HG03571 (cell line): ENCODE data around the gene SLC5A10.

Source experiments
- ATAC-seq: cut with Tn5 transposase; IDR thresholded peaks from one replicate; pipeline ENCODE4 v1.9.1; 2021; ENCODE audit not compliant: unreplicated experiment

Gene SLC5A10

GRCh38 chr17:18963126-18964017 lies 11.4 kb downstream of the SLC5A10 start:
- no peak for ATAC-seq

GRCh38 chr17:18964018-18964351 lies 12.0 kb downstream of the SLC5A10 start:
- ATAC-seq = no peak

GRCh38 chr17:18964550-18964949 lies 12.6 kb downstream of the SLC5A10 start:
- no peak for ATAC-seq

DNA sequence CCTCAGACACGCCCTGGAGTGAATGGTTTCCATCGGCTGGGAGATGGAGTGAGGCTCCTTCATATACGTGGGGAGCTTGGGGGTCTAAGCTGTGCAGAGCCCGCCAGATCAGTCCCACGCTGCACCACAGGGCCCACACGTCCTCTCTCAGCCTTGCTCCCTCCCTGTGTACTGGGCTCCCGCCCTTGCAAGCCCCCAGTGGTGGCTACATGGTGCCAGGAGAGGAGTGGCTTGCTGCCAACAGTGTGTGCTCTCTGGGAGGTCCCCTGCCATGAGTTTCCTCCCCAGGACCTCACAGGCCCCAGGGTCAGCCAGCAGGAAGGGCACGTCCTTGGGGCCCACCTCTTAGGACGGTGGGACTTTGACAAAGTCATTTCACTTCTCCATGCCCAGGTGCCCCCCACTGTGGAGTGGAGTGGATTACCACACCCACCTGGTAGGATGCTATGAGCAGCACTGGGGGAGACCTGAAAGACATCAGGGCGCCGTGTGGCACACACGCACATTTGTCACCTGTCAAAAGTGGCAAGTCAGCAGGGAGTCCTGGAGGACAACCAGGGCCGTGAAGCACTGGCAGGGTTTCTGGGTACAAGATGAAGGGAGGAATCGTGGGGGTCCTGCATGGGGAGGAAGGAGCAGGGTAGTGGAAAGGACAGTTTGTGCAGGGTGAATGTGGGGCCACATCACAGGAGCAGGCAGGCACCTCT lies 13.7 kb downstream of the SLC5A10 start:
- no peak for ATAC-seq

DNA sequence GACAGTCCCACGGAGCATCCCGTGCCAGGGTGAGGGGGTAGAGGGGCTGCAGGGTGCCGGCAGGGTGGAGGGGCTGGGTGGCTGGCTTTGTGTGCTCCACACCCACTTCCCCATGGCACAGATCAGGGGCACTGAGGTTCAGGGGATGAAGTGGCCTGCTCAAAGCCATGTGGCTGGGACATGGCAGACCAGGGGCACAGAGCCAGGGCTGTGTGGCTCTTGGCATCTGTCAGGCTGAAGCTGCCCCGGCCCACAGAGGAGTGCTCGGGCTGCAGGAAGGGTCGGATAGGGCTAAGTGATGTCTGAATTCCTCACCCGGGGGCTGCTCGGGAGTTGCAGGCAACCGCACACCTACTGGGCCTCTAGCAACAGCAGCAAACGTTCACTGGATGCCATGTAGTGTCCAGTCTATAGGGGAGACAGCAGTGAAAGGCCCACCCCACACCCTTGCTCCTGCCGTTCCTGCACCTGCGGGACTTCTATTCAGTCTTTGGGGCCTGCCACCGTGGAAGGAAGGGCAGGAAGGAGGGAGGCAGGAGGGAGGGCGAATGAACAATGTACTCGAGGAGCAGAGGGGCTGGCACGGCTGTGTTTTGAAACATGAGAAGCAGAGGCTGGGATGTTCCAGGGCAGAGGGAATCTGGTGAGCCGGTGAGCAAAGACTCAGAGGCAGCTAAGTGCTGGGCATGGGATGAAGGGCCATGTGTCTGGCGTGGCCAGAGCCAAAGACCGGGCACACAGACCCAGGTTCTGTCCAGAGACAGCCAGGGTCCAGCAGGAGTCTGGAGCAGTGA lies 15.1 kb downstream of the SLC5A10 start:
- no peak for ATAC-seq

GRCh38 chr17:18967916-18968315 lies 16.0 kb downstream of the SLC5A10 start:
- ATAC-seq = no peak

DNA sequence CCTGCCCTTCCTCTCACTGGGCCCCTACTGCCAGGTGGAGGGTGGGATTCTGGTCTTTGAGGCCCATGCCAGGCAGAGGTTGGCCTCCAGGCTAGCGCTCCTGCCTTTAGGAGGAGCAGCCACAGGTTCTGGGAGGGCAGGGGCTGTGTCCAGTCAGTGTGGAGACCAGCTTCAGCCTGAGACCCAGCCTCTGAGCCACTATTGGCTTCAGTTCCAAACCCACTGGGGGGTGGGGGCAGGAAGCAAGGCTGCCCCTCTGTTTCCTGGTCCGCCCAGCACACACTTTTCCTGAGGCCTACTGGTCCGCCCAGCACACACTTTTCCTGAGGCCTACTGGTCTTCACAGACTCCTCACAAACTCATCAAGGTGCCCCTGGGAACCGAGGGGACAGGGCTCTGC lies 16.4 kb downstream of the SLC5A10 start:
- no peak for ATAC-seq

DNA sequence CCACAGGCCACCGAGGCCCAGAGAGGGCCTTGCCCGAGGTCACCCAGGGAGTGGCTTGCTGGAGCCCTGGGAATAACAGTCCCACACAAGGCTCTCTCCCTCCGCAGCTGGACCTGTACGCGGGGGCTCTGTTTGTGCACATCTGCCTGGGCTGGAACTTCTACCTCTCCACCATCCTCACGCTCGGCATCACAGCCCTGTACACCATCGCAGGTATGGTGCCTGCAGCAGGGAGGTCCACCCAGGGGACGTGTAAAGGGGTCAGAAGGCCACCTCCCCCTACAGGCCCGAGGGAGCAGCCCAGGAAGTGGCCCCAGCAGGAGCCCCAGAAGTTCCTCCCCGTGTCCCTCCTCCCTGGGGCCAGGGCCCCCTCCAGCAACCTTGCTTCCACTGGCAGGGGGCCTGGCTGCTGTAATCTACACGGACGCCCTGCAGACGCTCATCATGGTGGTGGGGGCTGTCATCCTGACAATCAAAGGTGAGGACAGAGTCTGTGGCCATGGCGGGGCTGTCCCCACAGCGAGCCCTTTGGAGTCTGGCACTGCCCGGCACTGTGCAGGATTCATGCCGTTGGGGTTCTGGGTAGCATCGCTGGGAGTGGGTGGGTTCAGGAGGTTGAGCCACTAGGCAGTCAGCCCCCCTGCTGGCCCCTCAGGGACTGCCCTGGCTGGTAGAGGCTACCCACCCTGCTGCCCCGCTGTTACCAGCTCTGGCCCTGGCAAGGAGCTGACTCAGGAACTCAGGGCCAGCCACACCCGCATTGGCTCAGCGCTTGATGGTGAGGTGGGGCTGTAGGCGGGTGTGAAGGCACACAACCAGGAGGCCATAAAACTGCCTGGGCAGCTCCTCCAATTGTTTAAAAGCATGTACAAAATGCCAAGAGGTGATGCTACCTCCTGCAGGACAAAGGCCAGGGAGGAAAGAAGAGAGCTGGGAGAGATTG lies 17.3 kb downstream of the SLC5A10 start:
- ATAC-seq = no peak

GRCh38 chr17:18970582-18971480 lies 18.9 kb downstream of the SLC5A10 start:
- no peak for ATAC-seq

DNA sequence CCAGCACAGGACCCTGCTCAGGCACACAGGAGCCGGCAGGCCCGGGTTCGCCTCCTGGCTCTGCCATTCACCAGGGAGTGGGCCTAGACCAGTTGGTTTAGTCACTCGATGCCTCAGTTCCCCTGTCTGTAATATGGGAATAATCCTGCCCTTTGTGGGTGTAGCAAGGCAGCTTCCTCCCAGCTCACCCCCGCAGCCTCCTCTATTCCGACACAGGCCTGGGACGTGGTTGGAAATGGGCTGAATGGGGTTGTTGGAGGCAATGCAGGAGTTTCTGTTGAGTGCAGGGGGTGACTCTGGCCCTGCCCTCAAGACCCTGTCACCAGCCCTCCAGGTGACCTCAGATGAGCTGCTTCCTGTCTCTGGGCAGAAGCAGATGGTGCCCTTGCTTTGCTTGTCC lies 19.8 kb downstream of the SLC5A10 start:
- ATAC-seq = no peak

GRCh38 chr17:18974407-18975149 lies 22.6 kb downstream of the SLC5A10 start:
- no peak for ATAC-seq

GRCh38 chr17:18975597-18975996 lies 23.6 kb downstream of the SLC5A10 start:
- ATAC-seq = no peak

- no peak for ATAC-seq
These were observed 24.2 kb downstream of the SLC5A10 start for GRCh38 chr17:18976201-18976600.

DNA sequence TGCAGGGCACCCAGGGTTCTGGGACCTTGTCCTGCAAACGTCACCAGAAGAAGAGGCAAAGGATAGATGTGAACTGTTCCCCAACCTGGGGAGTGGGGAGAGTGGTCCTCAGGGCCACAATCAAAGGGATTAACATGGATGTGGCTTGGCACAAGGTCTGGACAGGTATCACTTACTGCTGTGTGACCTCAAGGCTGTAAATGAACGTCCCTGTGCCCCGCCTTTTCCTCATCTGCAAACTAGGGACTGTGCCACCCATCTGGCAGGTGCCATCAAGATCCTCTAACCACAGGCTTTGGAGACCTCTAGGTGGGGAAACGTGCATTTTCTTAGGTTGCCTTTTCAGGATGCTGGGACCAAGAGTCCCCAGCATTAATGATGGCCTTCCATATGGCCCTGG lies 25.1 kb downstream of the SLC5A10 start:
- ATAC-seq = no peak

- ATAC-seq = no peak
These were observed 25.7 kb downstream of the SLC5A10 start for GRCh38 chr17:18977646-18978045.

DNA sequence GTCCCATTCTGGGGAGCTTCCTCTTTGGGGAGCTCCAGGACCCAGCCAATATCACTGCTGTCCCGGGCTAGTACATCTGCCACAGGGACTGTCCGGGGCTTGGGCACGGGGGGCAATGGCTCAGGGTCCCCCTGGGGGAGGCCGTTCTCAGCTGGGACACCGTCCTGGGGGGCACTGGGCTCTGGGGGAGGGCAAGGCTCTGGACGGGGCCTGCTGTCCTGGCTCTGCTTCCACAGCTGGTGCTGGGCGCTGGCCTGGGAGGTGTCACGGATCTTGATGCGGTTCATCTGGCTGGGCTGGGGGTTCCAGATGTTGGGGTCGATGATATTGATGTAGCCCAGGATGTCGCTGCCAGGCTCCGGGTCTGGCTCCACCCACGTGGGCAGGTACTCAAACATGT lies 26.1 kb downstream of the SLC5A10 start:
- no peak for ATAC-seq

DNA sequence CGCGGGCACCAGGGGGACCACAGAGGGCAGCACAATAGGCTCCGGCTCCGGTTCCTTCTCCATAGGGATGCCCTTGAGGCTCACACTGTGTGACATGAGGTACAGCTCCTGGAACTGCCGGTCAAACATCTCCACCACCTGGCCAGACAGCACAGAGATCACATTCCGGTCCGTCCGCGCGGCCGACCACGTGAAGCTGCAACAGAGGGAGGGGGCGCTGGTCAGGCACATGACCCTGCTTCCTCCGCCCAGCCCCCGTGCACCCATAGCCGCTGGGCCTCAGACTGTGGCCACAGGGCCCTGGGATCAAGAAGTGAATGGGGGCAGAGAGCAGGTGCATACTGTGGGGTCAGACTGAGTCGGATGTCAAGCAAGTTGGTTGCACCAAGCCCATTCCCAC lies 26.7 kb downstream of the SLC5A10 start:
- no peak for ATAC-seq

DNA sequence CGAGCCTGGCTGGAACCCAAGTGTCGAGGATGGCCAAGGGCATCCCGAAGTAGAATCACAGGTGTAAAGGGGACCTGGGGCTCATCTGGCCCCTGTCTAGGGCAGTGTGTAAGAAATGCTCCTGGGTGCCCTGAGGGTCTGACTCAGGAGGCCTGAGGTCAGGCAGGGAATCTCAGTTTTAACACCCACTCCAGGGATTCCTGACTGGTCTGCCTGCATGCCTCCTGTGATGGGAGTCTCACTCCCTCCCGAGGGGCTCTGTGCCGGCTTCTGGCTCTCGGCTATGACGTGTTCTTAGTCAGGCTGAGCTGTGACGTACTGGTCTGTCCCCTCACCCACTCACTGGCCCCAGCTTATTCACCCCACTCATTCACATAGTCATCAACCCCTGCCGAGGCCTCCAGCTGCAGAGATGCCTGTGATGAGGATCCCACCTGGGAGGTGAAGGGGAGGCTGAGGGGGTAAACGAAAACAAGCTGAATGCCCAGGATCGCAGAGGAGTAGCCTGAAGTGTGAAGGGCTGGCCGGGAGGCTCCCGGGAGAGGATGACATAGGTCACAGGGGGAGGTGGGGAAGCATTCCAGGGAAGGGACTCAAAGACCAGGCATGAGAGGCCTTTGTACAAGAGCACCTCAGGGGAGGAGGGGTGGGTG lies 28.8 kb downstream of the SLC5A10 start:
- ATAC-seq = no peak

DNA sequence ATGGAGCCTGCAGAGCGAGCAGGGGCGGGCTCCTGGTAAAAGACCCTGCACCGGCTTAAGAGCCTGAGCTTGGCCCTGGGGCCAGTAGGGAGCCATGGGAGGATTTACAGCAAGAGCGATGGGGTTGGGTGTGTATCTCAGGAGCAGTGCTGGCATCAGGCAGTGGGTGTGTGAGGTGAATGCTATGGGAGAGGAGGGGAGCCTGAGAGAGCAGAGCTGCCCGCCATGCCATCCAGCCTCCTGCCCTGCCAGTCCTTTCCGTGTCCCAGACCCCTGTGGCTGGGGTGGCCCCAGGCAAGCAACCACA lies 29.3 kb downstream of the SLC5A10 start:
- ATAC-seq = no peak
